T-helper 2 cell treated with Interferon-gamma antibody and Interleukin-4, amounts not matched to agents 5 μg/mL and 100 μg/mL, for 36 hours (primary cell): Measurements from ENCODE around the gene MFNG.

Experiments
- DNase-seq: peaks from one replicate; pipeline ENCODE4 v3.0.0; 2021; ENCODE audit warnings: low spot score
- H3K27ac Mint-ChIP-seq: one replicate; pipeline ENCODE4 v1.8.0; 2021; ENCODE audit warnings: mild to moderate bottlenecking, mixed read lengths
- H3K27me3 Mint-ChIP-seq: one replicate; pipeline ENCODE4 v1.8.0; 2021; ENCODE audit warnings: low read depth, mixed read lengths
- H3K36me3 Mint-ChIP-seq: one replicate; pipeline ENCODE4 v1.8.0; 2021; ENCODE audit warnings: low read depth, mixed read lengths
- H3K4me1 Mint-ChIP-seq: one replicate; pipeline ENCODE4 v1.8.0; 2021; ENCODE audit warnings: low read depth, mixed read lengths
- H3K4me3 Mint-ChIP-seq: one replicate; pipeline ENCODE4 v1.8.0; 2022; ENCODE audit warnings: mild to moderate bottlenecking, moderate library complexity, mixed read lengths
- H3K9me3 Mint-ChIP-seq: one replicate; pipeline ENCODE4 v1.8.0; 2021; ENCODE audit warnings: mixed read lengths

MFNG gene

DNA sequence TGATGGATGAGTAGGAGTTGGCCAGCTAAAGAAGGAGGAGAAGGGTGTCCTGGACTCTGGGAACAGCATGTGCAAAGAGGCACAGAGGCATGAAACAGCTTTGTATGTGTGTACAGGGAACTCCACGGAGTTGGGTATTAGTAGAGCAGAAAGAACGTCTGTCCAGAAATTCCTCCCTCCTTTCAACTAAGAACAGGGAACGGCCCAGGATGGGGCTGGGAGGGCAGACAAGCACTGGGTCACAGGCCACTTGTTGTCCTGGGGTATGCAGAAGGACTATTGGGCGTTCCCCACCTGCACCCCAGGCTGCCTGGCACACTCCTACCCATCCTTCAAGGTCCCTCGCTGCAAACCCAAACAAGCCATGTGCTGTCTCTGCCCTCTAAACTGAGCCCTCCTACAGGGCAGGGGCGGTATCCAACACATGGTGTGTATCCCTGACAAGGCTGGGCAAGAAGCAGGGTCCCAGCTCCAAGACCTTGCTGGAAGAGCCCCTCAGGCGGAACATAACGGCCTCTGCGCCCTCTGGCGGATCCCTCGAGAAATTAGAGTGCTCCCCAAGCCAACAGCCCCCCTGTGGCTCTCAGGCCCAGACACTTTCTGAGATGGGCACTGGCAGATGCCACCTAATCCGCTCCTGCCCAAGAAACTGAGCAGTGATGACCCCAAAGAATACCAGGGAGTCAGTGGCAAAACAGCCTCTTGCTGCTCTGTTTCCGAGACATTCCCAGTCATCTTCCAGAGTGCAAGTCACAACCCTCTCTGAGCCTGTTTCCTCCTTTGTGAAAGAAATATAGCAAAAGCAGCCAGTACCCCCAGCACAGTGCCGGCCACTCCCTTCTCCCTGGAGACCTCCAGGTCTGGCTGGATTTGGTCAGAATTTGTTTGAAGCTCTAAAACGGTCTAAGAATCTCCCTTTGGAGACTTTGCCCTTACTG is 57.3 kb downstream of the MFNG start:
- peak; percentile 32 for DNase-seq
- Mint-ChIP-seq H3K9me3 (peaks cover 12% of the 10 kb centered on the region), H3K27ac (no peak overlapping the region), H3K4me1 (peaks cover 7% of the 10 kb centered on the region), H3K4me3 (no peak overlapping the region), H3K27me3 (peaks cover 60% of the 10 kb centered on the region), H3K36me3 (peaks cover 2% of the 10 kb centered on the region)

DNA sequence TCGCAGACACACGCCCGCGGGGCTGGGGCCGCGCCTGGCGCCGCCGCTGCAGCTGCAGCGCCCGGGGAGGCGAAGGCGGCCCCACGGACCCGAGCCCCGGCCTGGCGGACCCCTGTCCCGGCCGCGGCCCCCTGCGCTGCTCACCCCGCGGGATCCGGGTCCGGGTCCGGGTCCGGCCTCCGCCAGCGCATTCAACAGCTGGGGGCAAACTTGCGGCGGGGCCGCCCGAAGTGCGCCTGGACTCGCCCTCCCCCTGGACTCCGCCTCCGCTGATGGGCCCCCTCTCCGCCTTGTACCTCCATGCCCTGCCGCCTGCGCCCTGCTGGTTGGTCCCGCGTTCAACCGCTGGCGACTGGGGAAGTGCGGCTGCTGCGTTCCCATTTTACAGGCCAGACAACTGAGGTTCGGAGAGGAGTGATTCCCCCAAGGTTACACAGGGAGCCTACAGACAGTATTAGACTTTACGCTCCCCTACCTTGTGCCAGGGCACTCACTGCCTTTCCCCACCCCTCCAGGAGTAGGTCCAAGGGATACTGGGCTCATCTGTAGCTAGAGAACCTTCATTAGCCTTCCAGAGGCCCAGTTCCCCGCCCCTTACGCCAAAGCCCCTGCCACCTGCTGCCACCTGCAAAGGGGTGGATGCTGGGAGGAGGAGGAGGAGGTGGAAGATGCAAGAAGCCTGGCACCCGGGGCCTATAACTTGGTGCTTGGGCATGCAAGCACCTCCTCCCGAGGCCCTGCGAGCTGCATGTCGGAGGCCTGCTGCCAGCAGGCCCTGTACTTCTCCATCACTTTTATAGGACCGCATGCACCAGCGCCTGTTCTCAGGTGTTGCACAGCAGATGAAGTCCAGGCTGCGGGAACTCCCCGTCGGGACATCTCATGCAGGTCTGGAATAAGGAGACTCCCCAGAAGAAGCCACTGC is 58.2 kb downstream of the MFNG start:
- peaks cover 7% of the 10 kb centered on the region for H3K4me1 Mint-ChIP-seq
- no peak overlapping the region for H3K27ac Mint-ChIP-seq
- H3K36me3 Mint-ChIP-seq, result peaks cover 2% of the 10 kb centered on the region
- peaks cover 12% of the 10 kb centered on the region for H3K9me3 Mint-ChIP-seq
- no peak overlapping the region for H3K4me3 Mint-ChIP-seq
- no peak for DNase-seq
- H3K27me3 Mint-ChIP-seq, result peaks cover 61% of the 10 kb centered on the region

DNA sequence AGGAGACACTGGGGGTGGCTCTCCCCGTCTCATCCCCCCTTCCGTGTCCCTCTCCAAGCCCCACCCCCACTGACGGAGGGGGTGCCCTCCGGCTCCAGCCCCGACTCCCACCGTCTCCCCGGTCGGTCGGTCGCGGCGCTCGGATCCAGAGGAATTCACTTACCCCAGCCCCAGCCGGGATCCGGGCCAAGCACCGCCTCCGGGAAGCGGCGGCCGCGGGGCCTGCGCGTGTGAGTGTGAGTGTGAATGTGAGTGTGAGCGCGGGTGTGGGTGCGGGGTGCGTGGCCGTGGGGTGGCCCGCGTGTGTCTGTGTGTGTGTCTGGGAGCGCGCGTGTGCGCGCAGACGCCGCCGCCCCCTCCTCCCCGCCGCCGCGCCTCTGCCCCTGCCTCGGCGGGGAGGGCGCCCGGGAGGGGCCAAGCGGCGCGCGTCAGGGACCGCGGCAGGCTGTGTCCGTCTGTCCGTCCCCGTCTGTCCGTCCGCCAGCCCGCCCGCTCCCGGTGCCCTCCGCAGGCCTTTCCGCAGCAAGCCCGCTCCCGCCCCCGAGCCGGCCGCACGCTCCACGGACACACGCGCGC is 59.0 kb downstream of the MFNG start, which contains the start of gene ELFN2:
Gene ELFN2 (minus strand): TSS at position 345 of the 576 bp plus-strand sequence. CDS start 51,945 bp downstream, outside the sequence.
- no peak for DNase-seq
- Mint-ChIP-seq H3K4me3 (no peak within 1 kb of the TSS), H3K27ac (no peak within 1 kb of the TSS), H3K4me1 (peaks cover 5% of the 10 kb centered on the region), H3K27me3 (peaks cover 63% of the 10 kb centered on the region), H3K9me3 (peaks cover 5% of the 10 kb centered on the region), H3K36me3 (peaks cover 2% of the 10 kb centered on the region)

DNA sequence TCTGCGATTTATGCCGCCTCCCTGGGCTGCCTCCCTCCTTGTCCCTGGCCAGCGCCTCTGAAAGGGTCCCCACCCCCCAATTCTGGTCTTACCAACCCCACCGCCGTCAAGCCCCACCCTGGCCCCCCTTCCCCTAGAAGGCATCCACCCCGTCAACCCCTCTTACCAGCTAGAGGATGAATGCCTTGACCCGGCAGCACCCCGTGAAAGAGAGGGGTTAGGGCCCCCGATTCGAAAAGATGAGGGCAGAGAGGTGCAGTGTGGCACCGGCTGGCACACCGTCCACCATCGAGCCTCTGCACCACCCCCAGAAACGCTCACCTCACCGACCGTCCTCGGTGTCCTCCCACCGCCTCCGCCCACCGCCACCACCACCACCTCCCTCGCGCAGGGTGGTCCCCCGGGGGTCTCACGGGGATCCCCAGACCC is 59.5 kb downstream of the MFNG start:
- H3K4me1 Mint-ChIP-seq, result peaks cover under 1% of the 10 kb centered on the region
- H3K4me3 Mint-ChIP-seq, result no peak overlapping the region
- peaks cover 66% of the 10 kb centered on the region for H3K27me3 Mint-ChIP-seq
- H3K27ac Mint-ChIP-seq, result no peak overlapping the region
- DNase-seq, result no peak
- no peaks in the 10 kb centered on the region for H3K36me3 Mint-ChIP-seq
- peaks cover under 1% of the 10 kb centered on the region for H3K9me3 Mint-ChIP-seq

DNA sequence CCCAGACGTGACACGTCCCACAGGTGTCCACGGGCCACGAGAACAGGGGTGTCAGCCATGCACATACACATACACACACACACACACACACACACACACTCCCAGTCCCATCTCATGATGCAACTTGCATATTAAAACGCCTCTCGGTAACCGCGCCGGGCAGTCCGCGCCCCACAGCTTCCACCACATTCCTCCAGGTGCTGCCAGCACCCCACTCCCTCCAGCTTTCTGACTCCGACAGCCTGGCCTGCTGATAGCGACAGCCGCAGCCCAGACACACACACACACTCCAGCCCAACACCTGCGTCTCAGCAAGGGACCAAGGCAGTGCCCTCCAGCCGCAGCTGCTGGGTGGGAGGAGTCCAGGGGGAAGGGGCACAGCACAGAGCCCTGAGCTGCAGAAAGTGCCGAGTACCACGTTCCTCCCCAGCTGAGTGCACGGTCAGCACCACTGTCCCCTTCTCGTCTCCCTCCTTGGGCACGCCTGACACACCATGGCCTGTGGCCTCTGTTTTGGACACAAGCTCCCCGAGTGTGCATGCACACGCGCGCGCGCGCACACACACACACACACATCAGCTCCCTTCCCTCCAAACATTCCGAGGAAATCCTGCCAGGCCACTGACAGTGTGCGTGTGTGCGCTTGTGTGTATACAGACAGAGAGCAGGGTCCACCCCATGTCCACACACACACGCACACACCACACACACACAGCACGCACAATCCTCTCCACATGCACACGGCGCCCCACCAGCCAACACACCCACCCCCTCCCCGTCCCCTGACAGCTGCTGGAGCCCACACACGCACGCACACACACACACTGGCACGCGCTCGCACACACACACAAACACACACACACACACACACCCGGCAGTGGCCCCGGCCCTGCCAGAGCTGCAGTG is 60.1 kb downstream of the MFNG start:
- no peak overlapping the region for H3K27ac Mint-ChIP-seq
- no peaks in the 10 kb centered on the region for H3K4me1 Mint-ChIP-seq
- H3K36me3 Mint-ChIP-seq, result no peaks in the 10 kb centered on the region
- no peak overlapping the region for H3K4me3 Mint-ChIP-seq
- H3K27me3 Mint-ChIP-seq, result peaks cover 72% of the 10 kb centered on the region
- DNase-seq, result no peak
- H3K9me3 Mint-ChIP-seq, result no peaks in the 10 kb centered on the region

DNA sequence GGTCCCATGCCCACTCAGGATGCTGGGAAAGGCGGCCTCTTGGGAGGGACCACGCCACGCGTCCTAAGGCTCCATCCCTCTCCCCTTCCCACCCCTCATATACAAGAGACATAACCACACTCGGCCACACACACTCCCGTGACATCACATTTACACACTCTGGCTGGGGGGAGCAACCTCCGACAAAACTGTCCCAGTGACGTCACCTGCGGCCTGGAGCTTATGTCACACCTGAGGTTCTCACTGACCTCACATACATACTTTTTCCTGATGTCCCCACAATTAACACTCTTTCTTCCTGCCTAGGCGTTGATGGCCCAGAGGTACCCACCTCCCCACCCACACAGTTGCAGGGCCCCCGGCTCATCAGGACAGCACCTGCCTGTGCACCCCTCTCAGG is 60.8 kb downstream of the MFNG start:
- Mint-ChIP-seq H3K9me3 (no peaks in the 10 kb centered on the region), H3K4me1 (peaks cover 2% of the 10 kb centered on the region), H3K4me3 (no peak overlapping the region), H3K27ac (no peak overlapping the region), H3K27me3 (peaks cover 73% of the 10 kb centered on the region), H3K36me3 (no peaks in the 10 kb centered on the region)
- DNase-seq, result no peak

DNA sequence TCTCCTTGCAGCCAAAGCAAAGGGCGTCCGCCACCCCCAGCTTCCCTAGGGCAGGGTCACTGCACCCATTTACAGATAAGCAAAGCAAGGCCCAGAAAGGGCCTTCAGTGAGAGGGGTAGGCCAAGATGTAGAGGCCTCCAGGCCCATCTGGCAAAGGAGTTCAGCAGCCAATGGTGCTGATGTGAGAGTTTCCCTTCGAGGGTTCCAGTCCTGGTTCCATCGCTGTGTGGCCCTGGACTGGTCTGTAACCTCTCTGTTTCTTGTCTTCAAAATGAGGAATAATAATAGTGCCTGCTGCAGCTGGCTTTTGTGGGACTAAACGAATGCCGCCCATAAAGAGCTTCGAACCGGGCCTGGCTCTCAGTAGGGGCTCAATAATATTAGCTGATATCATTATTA is 62.9 kb downstream of the MFNG start:
- Mint-ChIP-seq H3K9me3 (no peaks in the 10 kb centered on the region), H3K27ac (no peak overlapping the region), H3K4me3 (no peak overlapping the region), H3K27me3 (peaks cover 72% of the 10 kb centered on the region), H3K4me1 (peaks cover 9% of the 10 kb centered on the region), H3K36me3 (no peaks in the 10 kb centered on the region)
- no peak for DNase-seq

DNA sequence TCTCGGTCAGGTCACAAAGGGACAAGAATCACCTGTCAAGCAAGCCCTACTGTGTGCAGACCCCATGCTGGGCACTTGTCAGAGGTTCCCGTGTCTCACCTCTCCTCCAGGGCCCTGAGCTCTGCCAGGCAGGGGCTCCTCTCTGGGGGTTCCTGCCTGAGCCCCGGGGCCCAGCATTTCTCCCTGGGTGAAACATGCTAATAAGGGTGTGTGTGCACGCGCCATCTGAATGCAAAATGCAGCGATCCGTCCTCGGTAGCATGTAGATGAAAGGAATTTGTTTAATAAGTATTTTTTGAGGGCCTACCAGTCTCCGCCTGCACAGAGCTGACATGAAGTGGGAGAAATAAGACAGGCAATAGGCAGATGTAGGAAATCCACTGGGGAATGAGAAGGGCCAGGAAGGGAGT is 64.7 kb downstream of the MFNG start:
- Mint-ChIP-seq H3K27me3 (peaks cover 75% of the 10 kb centered on the region), H3K9me3 (no peaks in the 10 kb centered on the region), H3K4me1 (peaks cover 17% of the 10 kb centered on the region), H3K27ac (no peak overlapping the region), H3K36me3 (no peaks in the 10 kb centered on the region), H3K4me3 (no peak overlapping the region)
- no peak for DNase-seq

DNA sequence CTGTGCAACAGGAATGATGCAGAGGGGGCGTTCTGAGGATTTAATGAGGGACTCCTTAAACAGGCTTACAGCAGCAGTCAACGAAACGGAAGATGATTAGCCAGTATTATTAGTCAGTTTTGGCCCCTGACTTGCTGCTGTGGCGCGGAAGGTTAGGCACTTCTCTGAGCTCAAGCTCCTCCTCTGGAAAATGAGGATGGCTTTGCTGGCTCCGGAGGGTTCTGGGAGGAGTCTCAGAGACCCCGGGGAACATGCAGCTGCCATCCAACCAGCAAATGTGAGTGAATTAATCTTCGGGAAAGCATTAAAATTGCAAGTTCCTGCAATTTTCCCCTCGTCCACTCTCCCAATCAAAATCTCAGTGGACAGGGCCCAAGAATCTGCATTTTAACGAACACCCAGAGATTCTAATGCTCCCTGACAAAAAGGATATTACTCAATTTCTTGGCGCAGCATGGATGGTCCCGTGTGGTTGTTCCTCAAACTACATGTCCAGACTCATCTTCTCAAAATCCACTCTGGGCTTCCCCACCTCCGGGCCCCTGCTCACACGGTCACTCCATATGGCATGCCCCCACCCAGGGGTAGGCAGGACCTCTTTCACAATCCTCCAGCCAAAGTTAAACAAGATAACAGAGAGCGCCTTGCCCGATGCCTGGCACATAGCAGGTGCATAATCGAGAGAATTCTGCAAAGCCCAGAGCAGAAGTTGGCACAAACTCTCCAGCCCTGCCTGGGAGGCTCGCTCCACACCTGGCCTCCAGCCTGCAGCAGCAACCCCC is 65.3 kb downstream of the MFNG start:
- H3K4me1 Mint-ChIP-seq, result peaks cover 23% of the 10 kb centered on the region
- peak overlapping the region; percentile 83 for H3K4me3 Mint-ChIP-seq
- DNase-seq, result no peak
- no peaks in the 10 kb centered on the region for H3K36me3 Mint-ChIP-seq
- H3K27ac Mint-ChIP-seq, result no peak overlapping the region
- peaks cover 74% of the 10 kb centered on the region for H3K27me3 Mint-ChIP-seq
- H3K9me3 Mint-ChIP-seq, result no peaks in the 10 kb centered on the region

DNA sequence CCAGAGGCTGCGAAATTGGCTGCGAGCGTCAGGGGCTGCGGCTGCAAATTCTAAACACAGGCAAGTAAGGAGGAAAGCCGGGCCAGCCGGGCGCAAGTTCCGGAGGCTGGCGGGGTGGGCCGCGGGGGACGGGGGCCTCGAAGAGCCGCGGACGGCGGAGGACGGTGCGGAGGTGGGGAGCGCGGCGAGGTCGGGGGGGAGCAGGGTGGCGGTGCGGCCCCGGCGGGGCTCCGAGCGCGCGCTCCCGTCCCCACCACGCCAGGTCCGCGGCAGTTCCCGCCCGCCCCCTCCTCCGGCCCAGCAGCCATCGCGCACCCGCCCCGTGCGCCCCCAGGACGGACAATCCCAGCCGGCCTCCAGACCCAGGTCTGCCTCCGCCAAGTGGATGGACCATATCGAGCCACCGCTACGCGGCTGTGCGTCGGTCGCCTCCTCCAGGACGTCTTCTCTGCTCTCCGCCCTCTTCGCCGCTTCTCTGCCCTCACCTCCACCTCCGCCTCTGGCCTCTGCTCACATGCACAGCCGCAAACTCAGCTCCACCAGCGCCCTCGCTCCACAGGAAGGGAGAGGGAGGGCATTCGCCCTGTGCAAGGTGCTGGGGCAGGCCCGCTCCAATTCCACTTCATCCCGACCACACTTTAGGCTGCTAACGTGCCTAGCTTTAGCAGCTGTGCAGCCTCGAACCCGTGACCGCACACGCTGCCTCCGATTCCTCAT is 66.1 kb downstream of the MFNG start:
- Mint-ChIP-seq H3K4me1 (peaks cover 23% of the 10 kb centered on the region), H3K4me3 (peak overlapping the region; percentile 83), H3K27me3 (peaks cover 70% of the 10 kb centered on the region), H3K27ac (no peak overlapping the region), H3K9me3 (no peaks in the 10 kb centered on the region), H3K36me3 (no peaks in the 10 kb centered on the region)
- DNase-seq, result peak; percentile 23

DNA sequence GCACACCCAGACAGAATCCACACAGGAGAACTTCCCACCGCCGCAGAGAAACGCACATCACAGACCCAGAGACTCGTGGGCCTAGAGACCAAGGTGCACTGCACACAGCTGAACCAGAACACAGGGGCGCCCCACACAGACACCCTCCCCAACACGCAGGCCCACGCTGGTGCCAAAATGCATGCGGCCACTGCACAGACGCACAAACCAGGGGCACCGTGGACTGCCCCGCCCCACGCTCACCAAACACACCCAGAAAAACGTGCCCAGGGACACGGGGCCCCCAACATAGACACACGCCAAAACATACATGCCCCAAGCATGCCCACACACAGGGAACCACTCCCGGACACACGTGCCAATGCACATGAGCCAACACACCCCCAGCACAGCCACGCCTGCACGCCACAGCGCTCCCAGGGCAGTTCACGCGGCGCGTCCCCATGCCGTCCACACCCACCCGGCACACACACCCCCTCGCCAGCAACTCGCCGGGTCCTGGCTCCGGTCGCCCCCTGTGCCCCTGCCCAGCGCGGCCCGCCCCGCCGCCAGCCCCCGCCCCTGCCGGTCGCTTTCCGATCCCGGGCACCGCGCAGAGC is 66.7 kb downstream of the MFNG start:
- DNase-seq, result no peak
- Mint-ChIP-seq H3K4me3 (peak overlapping the region; percentile 47), H3K9me3 (no peaks in the 10 kb centered on the region), H3K4me1 (peaks cover 23% of the 10 kb centered on the region), H3K27ac (no peak overlapping the region), H3K27me3 (peaks cover 70% of the 10 kb centered on the region), H3K36me3 (no peaks in the 10 kb centered on the region)
